Upper lobe of left lung (tissue), 4 donors: ENCODE measurements around the gene CCDC148.

Source experiments
- EP300 ChIP-seq, 4 donors: sonication (generic); formaldehyde crosslinking; IDR thresholded peaks; one replicate each; pipeline ENCODE4 v1.5.1; 2017; ENCODE audit warnings: antibody characterized with exemption in 4 of 4, control low read depth in 2 of 4
- POLR2A ChIP-seq, 4 donors: fragments of 450-650 bp; IDR thresholded peaks; one replicate each; pipeline ENCODE4 v1.5.1; 2016 to 2017; ENCODE audit warnings: antibody characterized with exemption in 4 of 4, mild to moderate bottlenecking in 2 of 4
- POLR2AphosphoS5 ChIP-seq, 2 donors: sonication (generic); formaldehyde crosslinking; IDR thresholded peaks; one replicate each; pipeline ENCODE4 v1.5.1; 2017; ENCODE audit warnings: antibody characterized with exemption in 2 of 2
- TF ChIP-seq, protein P1 (sequence below), 6 experiments: fragments of 450-650 bp in 4 of 6; fragments of 200-600 bp in 2 of 6; sonication (generic) in 2 of 6; IDR thresholded peaks; one replicate each; pipeline ENCODE4 v1.5.1; 2016 to 2019; ENCODE audit warnings: antibody characterized with exemption in 6 of 6

DNA sequence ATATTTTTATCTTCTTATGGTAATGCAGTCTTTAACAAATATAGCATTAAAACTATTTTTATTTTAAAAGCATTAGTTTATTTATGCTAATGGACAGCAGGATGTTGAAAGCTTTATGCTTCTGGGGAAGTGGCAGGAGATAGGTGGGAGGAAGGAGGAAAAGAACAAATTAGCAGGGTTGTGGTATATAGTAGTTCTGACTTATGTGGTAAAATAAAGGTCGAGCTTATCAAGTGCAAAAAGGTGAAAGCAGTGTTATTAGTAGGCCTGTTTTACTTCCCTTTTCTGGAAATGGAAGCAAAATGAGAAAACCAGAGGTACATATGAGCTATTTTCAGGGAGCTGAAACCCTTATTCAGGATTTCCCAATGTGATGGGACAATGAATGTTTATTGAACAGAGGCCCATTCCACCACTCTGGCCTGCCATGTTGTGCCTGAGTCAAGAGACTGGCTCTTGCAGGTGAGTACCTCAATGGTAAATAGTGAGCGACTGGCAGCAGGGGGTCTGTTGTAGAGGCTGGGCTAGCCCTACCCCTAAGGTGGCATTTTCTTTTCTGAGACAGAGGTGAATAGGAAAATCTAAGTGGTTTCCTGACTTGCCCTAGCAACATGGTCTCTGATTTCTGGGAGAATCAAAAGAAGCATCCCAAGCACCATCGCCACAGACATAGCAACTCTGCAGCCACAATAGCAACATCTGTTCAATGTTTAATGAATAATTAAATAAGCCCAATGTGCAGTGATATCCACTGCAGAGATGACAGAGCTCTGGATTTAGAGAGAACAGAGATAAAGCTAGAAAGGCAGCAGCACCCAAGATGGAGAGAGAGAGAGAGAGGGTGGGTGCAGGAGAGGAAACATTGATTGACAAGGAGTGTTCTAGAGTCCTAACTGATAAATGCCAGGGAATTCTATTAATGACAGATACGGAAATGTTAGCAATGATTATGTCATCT lies 235.2 kb downstream of the CCDC148 start:
- TF ChIP-seq, protein P1, sequence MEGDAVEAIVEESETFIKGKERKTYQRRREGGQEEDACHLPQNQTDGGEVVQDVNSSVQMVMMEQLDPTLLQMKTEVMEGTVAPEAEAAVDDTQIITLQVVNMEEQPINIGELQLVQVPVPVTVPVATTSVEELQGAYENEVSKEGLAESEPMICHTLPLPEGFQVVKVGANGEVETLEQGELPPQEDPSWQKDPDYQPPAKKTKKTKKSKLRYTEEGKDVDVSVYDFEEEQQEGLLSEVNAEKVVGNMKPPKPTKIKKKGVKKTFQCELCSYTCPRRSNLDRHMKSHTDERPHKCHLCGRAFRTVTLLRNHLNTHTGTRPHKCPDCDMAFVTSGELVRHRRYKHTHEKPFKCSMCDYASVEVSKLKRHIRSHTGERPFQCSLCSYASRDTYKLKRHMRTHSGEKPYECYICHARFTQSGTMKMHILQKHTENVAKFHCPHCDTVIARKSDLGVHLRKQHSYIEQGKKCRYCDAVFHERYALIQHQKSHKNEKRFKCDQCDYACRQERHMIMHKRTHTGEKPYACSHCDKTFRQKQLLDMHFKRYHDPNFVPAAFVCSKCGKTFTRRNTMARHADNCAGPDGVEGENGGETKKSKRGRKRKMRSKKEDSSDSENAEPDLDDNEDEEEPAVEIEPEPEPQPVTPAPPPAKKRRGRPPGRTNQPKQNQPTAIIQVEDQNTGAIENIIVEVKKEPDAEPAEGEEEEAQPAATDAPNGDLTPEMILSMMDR (IDR thresholded peaks at IDR 0.05): no peak
- no peak for TF ChIP-seq POLR2A (IDR thresholded peaks at IDR 0.05)
- TF ChIP-seq POLR2AphosphoS5 (IDR thresholded peaks at IDR 0.05): no peak
- no peak for TF ChIP-seq EP300 (IDR thresholded peaks at IDR 0.05)
